Esophagus muscularis mucosa (tissue), 4 donors: ENCODE results near the gene GASK1A.

Source experiments
- EP300 ChIP-seq: sonication (generic); formaldehyde crosslinking; IDR thresholded peaks from one replicate; pipeline ENCODE4 v1.6.1; 2017; ENCODE audit warnings: antibody characterized with exemption
- POLR2A ChIP-seq: fragments of 450-650 bp; IDR thresholded peaks from one replicate; pipeline ENCODE4 v1.6.1; 2017; ENCODE audit warnings: antibody characterized with exemption, moderate library complexity, mild to moderate bottlenecking, low read depth
- TF ChIP-seq, protein P1 (sequence below), 3 experiments: fragments of 200-600 bp in 2 of 3; fragments of 450-650 bp in 1 of 3; sonication (generic) in 2 of 3; IDR thresholded peaks; one replicate each; pipeline ENCODE4 v1.5.1; 2017 to 2019; ENCODE audit warnings: antibody characterized with exemption in 3 of 3, mild to moderate bottlenecking in 2 of 3, moderate library complexity in 1 of 3

DNA sequence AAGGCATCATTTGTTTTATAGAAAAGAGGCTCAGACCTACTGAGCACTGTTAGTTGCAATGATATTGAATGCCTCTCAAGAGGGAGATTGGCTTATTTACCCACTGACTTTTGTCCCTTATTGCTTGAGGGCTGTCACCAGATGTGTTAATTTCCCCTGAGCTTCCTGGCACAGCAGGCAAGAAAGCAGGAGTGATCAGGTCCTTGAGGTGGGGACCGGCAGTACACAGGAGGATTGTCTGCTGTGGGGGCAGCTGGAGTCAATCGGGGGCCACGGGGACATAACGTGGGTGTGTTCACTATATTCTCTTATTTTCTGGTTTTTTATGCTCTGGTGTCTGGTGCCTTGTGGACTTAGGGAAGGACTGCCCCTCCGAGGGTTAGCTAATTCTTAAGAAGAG, 44.6 kb downstream of the GASK1A start:
- TF ChIP-seq, protein P1, sequence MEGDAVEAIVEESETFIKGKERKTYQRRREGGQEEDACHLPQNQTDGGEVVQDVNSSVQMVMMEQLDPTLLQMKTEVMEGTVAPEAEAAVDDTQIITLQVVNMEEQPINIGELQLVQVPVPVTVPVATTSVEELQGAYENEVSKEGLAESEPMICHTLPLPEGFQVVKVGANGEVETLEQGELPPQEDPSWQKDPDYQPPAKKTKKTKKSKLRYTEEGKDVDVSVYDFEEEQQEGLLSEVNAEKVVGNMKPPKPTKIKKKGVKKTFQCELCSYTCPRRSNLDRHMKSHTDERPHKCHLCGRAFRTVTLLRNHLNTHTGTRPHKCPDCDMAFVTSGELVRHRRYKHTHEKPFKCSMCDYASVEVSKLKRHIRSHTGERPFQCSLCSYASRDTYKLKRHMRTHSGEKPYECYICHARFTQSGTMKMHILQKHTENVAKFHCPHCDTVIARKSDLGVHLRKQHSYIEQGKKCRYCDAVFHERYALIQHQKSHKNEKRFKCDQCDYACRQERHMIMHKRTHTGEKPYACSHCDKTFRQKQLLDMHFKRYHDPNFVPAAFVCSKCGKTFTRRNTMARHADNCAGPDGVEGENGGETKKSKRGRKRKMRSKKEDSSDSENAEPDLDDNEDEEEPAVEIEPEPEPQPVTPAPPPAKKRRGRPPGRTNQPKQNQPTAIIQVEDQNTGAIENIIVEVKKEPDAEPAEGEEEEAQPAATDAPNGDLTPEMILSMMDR (IDR thresholded peaks at IDR 0.05): no peak
- TF ChIP-seq EP300: no peak
- TF ChIP-seq POLR2A: no peak
